ENCODE results near the gene CPSF4. TPM values are rescaled to one million over a fixed set of nuclear protein-coding genes. Genes with fewer than 3 reads are reported as not detected.

Gene CPSF4
- 10 to 100 TPM; 22.9 to 25.7 TPM for total RNA-seq
- long read RNA-seq, donor 1, transcript CPSF4-204 (8 exons, 1,738 nt): major isoform, 6 of 15 reads
- long read RNA-seq, donor 1, partial matches to known transcripts: 3 of 15 reads
- long read RNA-seq, donor 1, other reads (novel, unspliced or antisense): 3 of 15 reads
- long read RNA-seq, donor 2, transcript CPSF4-204 (8 exons, 1,738 nt): major isoform, 7 of 28 reads
- long read RNA-seq, donor 2, transcript CPSF4-201 (8 exons, 1,691 nt): minor isoform, 5 of 28 reads
- long read RNA-seq, donor 2, partial matches to known transcripts: 7 of 28 reads
- long read RNA-seq, donor 2, other reads (novel, unspliced or antisense): 6 of 28 reads

DNA sequence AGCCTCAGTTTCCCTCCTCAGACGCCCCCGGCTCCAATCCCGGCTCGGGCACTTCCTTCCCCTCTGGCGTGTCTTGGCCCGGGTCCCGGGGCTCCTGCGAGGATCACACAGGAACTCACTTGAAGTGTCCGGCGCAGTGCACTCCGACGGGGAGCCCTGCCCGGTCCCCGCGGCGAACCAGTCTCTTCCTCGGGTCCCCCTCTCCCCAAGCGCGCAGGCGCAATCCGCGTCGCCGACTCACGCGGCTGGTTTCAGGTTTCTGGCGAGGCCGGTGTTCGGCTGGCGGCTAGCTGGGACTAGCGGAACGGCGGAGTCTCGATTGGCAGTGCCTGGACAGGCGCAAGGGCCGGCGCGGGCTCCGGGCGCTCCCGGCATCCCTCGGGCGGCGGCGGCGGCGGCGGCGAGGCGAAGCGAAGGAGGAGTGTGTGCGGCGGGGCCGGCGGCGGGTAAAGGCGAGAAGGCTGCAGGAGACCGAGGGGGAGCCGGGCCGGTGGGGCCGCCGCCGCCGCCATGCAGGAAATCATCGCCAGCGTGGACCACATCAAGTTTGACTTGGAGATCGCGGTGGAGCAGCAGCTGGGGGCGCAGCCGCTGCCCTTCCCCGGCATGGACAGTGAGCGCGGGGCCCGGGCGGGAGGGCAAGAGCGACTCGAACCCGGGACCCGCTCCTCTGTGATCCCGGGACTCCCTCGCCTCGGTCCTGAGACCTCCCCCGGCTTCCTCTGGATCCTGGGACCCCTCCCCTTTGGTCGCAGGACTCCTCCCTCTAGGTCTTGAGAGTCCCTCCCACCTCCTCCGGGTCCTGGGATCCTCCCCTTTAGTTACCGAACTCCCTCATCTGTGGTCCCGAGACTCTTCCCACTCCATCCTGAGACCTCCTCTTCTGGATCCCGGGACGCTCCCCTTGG is at the start of gene CPSF4, which contains the start of gene PTCD1:
CPSF4 (plus strand) TSS at position 371 of the 908 bp plus-strand sequence; CDS start at position 511, 140 bp downstream.
PTCD1 (minus strand) TSS at position 226 of the 908 bp plus-strand sequence. CDS start 3,556 bp downstream, outside the sequence.
- peak; percentile 99 for DNase-seq (ENCODE audit: low spot score)
- intact Hi-C loops (cut with DNase I): no loop called here

DNA sequence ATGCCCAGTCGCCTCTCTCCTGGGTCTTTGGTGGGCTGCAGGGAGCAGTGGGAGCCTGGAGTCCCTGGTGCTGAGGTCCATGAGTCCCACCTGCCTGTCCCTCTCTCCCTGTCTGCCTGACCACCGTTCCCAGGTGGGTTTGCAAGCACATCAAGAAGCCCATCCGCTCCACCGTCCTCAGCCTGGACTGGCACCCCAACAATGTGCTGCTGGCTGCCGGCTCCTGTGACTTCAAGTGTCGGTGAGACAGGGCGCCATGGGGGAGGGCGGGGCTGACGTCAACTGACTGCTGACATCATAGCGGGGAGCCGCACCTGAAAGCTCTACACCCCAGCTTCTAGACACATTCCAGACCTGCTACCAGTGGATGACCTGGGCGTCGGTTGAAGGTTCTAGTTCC is 49.0 kb upstream of the CPSF4 start:
- no peak for DNase-seq (ENCODE audit: low spot score)
- intact Hi-C loops (cut with DNase I): no loop called here

DNA sequence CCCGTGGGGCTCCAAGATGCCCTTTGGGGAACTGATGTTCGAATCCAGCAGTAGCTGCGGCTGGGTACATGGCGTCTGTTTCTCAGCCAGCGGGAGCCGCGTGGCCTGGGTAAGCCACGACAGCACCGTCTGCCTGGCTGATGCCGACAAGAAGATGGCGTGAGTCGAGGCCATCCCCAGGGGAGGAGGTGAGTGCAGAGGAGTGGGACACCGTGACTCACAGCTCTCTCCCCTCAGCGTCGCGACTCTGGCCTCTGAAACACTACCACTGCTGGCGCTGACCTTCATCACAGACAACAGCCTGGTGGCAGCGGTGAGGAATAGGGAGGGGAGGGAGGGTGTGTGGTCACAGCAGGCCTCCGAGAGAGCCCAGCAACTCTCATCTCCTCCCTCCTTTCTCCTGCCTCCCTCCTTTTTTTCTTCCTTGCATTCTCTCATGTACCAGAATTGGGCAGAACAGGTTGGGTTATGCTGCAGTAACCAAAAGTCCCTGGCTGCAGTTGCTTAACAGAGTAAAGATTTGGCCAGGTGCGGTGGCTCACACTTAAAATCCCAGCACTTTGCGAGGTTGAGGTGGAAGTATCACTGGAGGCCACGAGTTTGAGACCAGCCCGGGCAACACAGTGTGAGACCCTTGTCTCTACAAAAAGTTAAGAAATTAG is 47.7 kb upstream of the CPSF4 start:
- DNase-seq (ENCODE audit: low spot score): no peak
- intact Hi-C loops (cut with DNase I): no loop called here

DNA sequence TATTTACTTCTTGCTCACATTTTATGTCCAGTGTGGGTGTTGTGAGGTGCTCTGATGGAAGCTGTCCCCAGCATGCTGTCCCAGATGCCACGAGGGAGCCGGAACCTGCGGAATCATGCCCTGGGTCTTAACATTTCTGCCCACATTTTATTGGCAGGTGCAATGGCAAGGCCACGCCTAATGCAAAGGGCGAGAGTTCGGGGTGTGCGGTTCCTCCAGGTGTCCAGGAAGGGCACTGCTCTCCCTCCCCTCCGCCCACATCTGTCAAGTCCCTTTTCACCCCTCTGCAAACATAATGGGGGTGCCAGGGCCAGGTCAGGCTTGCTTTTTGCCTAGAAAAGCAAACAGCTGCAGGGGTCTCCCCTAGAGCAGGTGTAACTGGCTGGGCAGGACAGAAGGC is 46.7 kb upstream of the CPSF4 start:
- intact Hi-C loops (cut with DNase I): no loop called here

DNA sequence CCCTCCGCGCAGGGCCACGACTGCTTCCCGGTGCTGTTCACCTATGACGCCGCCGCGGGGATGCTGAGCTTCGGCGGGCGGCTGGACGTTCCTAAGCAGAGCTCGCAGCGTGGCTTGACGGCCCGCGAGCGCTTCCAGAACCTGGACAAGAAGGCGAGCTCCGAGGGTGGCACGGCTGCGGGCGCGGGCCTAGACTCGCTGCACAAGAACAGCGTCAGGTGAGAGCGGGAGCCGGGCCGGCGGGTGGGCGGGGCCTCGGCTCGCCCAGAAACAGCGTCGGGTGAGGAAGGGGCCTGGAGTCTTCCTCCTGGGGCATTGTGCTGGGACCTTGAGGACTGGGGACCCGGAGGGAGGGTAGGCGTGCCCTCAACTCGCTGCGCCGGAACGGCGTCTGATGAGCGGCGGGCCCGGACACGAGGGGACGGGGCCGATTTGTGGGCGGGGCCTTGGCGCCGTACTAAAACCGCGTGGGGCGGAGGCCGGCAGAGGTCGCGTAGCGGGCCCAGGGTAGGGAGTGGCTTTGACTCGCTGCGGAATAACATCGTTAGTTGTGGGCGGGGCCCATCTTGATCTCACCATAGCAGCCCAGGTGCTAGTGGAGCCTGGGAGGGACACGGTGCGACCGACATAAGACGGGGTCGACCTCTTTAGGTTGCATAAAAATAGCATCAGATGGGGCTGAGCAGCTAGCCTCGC is 45.9 kb upstream of the CPSF4 start:
- intact Hi-C loops (cut with DNase I): no loop called here
- peak; percentile 93 for DNase-seq (ENCODE audit: low spot score)

More for the DNA sequence above, 46.7 kb upstream of the CPSF4 start:
- DNase-seq (ENCODE audit: low spot score): no peak

DNA sequence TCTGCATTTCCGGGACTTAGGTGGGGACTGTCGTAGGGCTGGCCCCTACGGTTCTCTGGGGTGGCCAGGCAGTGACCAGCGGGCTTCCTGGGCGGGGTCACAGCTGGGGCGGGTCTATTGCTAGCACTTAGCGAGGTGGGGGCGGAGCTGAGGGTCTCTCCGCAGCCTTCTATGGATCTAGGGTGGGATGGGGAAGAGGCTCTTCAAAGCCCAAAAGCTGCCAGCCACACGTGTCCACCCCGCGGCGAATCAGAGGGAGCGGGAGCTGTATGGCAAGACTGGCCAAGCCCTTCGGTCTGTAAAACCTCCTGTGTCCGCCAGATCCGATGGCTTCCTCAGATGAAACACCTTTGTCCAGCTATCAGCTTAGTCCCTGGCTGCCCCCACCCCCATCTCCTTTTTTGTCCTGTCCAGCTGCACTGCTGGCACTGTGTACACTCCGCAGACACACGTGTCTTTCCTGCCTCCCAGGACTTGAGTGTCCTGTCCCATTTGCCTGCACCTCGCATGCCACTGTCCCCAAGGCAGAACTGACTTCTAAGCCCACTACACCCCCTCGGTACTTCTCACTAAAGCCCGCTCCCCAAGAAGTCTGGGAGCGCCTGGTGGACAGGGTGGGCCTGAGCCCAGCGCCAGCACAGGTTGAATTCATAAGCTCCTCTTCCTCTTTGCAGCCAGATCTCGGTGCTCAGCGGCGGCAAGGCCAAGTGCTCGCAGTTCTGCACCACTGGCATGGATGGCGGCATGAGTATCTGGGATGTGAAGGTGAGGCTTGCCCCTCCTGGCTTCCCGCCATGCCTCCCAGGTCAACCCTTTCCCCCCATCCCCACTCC is 45.2 kb upstream of the CPSF4 start:
- DNase-seq (ENCODE audit: low spot score): no peak
- intact Hi-C loops (cut with DNase I): no loop called here

DNA sequence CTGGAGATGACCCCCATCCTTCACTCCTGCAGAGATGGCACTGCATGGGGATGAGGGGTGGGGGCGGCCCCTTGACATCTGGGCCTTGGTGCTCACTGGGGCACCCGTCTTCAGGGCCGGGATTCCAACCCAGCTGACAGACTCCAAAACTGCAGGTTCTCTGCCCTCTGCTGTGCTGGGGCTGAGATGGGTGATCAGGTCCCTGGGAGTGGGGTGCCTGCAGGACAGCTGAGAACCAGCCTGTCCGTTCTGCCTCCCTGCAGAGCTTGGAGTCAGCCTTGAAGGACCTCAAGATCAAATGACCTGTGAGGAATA is 44.6 kb upstream of the CPSF4 start:
- DNase-seq (ENCODE audit: low spot score): no peak
- intact Hi-C loops (cut with DNase I): no loop called here

DNA sequence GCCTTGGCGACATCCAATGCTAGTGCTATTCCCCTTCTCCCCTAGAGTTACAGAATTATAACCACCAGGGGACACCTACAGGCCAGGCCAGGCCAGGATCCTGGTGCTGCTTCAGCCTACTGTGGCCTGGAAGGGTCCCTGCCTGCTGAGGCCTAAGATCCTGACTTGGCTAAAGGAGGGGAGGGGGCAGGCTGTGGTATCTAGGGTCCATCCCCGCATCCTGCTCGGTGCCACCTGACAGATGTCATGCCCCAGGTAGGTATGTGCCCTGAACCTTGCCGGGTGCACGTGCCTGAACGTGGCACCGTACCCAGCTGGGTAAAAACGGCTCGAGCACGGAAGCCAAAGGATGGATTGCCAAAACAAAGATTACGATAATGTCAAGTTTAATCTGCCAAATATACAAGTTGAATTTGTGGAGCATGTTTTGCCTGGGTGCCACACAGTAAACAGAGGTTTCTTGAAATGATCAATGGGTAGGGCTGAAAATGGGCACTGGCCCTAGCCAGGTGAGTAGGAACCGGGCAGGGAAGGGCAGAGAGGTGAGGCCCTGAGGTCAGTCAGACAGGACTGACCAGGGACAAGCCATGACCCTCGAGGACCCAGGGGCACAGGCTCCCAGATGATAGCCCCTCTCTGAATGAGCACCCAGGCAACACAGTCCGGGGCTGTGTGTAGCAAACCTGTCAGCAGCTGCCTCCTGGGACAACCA is 43.0 kb upstream of the CPSF4 start:
- DNase-seq (ENCODE audit: low spot score): no peak
- intact Hi-C loops (cut with DNase I): no loop called here

DNA sequence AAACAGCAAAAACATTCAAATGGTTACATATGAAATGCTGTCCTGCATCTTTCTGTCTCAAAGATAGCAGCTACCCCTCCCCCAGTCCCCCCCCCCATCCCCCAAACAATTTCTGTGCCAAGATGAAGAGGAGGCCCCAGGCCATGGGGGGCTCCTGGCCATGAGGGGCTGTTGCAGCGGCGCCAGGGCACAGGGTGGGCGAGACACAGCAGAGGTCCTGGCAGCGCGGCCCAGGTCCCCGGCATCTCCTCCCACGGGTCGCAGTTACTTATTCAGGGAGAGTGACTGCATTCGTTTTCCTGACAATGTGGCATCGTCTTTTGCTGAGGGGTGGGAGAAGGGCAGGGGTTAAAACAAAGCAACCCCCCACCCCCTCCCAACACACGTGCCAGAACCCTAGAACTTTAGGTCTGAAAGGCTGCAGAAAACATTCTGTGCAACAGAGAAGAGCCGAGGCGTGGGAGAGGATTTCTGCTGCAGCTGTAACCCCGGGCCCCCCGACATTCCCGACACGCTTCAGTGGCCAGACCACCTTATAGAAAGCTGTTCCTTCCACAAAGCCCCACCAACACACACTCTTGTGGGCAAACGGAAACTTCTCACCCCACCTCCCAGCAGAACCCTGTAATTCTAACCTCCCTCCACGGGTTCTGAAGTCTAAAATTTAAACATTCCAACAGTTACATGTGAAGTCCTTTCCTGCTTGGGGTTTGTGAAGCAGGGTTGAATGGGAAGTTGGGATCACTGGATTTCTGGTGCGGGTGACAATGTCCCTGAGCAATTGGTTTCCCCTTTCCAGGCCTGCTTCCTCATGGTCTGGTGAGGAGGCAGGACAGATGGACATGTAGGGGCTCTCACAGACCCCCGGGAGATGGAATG is 42.1 kb upstream of the CPSF4 start:
- intact Hi-C loops (cut with DNase I): no loop called here
- DNase-seq (ENCODE audit: low spot score): no peak

DNA sequence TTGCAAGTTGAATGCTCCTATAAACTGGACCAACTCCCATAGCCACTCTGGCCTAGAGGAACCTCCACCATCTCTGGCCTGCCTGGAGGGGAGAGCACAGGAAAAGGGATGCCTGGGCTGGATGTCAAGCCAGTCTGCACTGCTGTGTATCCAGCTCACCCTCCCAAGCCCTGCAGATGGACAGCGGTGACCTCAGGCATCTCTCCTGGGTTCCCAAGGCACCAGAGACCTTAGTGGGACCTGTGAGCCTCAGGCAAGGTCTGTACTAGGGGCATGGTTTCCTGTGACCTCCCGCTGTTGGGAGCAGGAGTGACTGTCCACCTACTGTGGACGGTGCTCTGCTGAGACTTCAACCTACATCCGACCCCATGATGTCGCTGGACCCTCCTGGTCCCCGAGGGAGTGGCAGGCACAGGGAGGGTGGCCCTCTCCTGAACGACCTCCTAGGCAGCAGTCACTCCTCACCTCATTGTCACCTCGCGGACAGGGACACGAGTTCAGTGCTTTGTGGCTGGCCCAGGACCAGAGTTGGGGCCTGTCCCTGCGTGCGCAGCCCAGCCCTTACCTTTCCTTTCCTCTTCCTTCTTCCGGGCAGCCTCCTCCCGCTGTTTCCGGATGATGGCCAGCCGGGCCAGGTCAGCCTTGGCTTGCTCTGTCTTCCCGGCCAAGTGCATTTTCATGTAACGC is 41.3 kb upstream of the CPSF4 start:
- DNase-seq (ENCODE audit: low spot score): no peak
- intact Hi-C loops (cut with DNase I): no loop called here

DNA sequence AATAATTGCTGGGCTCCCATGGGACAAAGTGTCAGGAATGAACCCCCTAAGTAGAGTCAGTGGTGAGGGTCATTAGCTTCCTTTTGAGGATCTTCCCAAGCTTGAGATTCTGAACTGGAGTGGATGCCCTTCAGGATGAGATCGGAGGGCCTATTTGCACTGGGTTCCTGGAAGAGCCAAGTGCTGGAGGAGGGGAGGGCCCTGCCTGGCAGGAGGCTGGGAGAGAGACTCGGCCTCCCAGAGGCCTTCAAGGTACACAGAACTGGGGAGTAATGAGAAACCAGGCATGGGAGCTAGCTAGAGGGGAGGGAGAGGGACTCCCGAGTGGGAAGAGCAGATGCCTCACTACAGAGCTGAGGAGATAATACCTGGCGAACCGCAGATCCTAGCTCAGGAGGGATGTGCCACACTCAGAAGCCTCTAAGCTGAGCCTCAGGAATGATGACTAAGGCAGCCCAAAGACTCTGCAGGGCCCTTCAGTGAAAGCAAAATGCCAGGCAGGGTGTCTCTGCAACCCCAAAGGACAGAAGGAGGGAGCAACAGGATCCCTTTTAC is 39.8 kb upstream of the CPSF4 start:
- intact Hi-C loops (cut with DNase I): no loop called here
- DNase-seq (ENCODE audit: low spot score): no peak

DNA sequence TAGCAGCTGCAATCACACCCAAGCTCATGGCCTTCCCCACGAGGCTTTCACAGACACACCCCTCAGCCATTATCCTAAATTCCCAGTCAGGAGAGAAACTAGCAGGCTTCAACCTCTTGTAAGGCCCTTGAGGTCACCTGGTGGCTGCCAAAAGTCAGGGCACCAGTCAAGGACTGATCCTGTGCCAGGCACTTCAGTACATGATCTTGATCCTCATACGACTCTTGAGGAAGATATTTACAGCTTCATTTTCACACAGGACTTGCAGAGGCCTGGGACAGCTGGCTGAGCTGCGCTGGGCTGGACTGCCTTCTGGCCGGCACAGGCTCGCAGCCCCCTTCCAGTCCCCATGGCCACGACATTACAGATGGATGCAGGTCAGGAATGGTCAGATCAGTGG is 39.1 kb upstream of the CPSF4 start:
- no peak for DNase-seq (ENCODE audit: low spot score)
- intact Hi-C loops (cut with DNase I): no loop called here

DNA sequence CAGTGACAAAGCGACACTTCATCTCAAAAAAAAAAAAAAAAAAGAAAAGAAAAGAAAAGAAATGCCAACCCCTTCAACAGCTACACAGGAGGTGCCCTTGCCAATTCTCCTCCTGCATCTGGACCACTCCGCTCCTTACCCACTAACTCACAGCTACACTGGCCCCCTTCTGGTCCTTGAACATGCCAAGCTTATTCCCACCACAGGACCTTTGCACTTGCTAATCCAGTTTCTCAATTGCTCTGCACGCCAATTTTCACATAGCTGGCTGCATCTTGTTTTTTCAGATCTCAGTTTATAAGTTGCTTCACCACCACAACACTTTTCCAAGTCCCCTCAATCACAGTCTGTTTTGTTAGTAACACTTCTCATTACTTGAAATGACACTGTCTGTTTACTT is 35.9 kb upstream of the CPSF4 start:
- no peak for DNase-seq (ENCODE audit: low spot score)
- intact Hi-C loops (cut with DNase I): no loop called here

DNA sequence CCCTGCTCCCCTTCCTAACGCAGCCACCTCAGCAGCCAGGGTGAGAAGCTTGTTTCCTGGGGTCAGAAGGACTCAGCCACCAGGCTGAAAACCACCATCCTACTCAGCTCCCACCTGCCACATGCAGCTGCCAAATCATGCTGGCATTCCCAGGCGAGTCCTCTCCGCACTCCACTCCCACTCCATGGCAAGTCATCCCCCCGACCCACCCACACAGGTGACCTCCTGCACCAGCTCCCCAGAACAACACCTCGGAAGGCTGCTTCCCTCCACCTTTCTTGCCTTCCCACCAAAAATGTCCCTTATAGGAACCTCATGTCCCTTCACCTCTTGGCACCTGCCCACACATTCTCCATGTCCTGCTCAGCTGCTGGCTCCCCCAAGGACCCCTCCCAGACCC is 35.0 kb upstream of the CPSF4 start:
- intact Hi-C loops (cut with DNase I): no loop called here
- DNase-seq (ENCODE audit: low spot score): no peak

DNA sequence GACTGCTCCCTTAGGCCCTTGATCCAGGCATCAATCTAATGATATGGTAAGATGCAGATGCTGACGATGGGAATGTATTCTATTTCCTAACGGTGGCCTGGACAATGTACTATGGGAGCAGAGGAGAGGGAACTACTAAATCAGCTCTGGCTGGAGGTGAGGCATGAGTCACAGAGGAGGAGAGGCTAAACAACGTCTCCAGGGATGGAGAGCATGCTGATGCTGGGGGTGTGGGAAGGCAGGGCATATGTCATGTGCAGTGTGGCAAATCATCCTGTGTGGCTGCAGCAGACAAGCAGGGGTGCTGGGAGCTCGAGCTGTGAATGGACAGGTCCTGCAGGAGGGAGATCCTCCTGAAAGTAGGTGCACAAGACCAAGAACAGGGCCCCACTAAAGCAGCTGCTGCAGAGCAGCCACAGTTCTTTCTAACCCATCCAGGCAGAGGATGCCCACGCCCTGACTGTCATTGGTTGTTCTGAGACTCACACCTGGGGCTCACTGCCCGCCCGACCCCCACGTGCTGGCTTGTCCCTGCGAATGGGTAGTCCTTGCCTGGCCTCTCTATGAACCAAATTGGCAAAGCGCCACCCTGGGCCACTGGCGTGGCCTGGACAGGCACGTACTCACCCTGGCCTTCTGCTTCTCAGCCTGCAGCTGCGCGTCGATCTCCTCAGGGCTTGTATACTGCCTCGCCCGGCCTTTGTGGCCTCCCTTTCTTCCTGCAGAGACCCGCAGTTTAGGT is 34.3 kb upstream of the CPSF4 start:
- DNase-seq (ENCODE audit: low spot score): no peak
- intact Hi-C loops (cut with DNase I): no loop called here

DNA sequence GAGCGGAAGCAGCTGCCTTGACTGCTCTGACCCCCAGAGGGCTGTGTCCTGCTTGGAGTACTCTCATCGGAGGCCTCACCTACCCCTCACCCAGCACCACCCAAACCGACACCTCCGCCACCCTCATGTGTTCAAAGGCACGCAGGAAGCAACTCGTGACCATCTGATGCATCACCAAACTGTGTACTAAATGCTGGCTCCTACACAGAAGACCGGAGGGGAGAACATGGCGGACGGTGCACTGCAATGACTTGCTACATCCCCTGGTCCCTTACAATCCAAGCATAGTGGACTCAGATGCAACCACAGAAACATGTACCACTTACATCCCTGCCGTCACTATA is 33.8 kb upstream of the CPSF4 start:
- DNase-seq (ENCODE audit: low spot score): no peak
- intact Hi-C loops (cut with DNase I): loop anchor here in 1 of 2 donors (5.0 kb wide), 1 partner anchor 47 kb away; no protein-coding TSS in a partner anchor
